Left cardiac atrium (tissue), 4 donors: Measurements from ENCODE around the gene CELSR1. TPM values are rescaled to one million over a fixed set of nuclear protein-coding genes. Genes with fewer than 3 reads are reported as not detected.

Source experiments
- ATAC-seq, 2 donors: fragments of 200-7000 bp; cut with Tn5 transposase; one replicate each; pipeline ENCODE4 v1.9.1; 2020; ENCODE audit warnings: mild to moderate bottlenecking in 2 of 2, moderate library complexity in 2 of 2
- DNase-seq: peaks from one replicate; pipeline ENCODE4 v3.0.0-alpha.2; 2020
- intact Hi-C, 2 donors: fragments of 100-400 bp; cut with DNase I; formaldehyde crosslinking; loops; one replicate each; pipeline versions ENCODE4 v1.14.1 to v1.15.1; 2022 to 2023
- total RNA-seq, 2 donors: library from RNA; stranded (reverse); fragmentation: NEBNext Ultra II Directional; extraction: Animal tissue kit (Norgen Biotek cat#: 25700); gene quantifications; one replicate each; pipeline ENCODE4 v1.2.1, GENCODE V29; 2021
- donor health status: DM: no; HTN: yes; CAD: no.
- donor health status: DM: no; HTN: yes; CAD: no; lungs with severe emphysema.
- donor health status: DM: yes; HTN: yes; CAD: no.
- donor health status: Dilated cardiomyopathy.

Gene CELSR1
- total RNA-seq, 2 donors from 2014 or later: 6.5 to 8.1 TPM

GRCh38 chr22:46443850-46444389 is 93.5 kb downstream of the CELSR1 start:
- no peak for DNase-seq
- intact Hi-C loops: no loop called here
- no peak for ATAC-seq

- ATAC-seq (no peak), DNase-seq (no peak)
- intact Hi-C loops: no loop called here
Observed at GRCh38 chr22:46442217-46442853, 95.1 kb downstream of the CELSR1 start.

- DNase-seq (no peak), ATAC-seq (no peak)
- intact Hi-C loops: no loop called here
Observed at GRCh38 chr22:46439576-46440465, 97.6 kb downstream of the CELSR1 start.

- no peak for ATAC-seq
- no peak for DNase-seq
- intact Hi-C loops: no loop called here
Observed at GRCh38 chr22:46439111-46439510, 98.3 kb downstream of the CELSR1 start.

DNA sequence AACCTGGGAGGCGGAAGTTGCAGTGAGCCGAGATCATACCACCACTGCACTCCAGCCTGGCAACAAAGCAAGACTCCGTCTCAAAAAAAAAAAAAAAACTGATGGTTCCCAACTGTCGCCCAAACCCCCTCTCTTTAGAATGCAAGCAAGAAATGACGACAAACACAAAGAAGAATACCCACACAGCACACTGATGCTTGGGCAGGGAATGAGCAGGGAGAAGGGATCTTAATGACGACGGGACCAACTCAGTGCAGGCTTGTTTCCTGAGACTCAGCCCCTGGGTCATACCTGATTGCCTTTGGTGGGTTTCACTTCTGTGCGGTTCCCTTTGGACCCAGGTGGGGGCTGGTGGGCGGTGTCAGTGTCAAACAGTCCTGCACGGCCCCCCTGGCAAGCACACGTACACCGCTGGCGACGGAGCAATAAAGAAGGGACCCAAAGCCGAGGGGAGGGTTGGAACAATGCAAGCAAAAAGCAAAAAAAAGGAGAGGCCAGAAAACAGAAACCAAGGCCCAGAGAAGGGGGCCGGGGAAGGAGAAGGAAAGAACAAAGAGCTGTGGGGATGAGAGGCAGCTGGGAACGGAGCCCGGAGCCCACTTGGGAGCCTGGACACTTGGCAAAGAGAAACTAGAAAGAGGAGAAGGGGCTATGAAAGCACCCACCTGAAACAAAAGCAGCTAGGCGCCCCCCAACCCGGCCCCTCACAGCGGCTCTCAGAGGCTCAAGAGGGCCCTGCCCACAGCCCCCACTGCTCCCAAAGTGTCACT is 99.6 kb downstream of the CELSR1 start:
- intact Hi-C loops: no loop called here
- ATAC-seq (no peak), DNase-seq (no peak)

GRCh38 chr22:46436595-46437175 is 100.7 kb downstream of the CELSR1 start:
- no peak for ATAC-seq
- intact Hi-C loops: no loop called here
- no peak for DNase-seq

DNA sequence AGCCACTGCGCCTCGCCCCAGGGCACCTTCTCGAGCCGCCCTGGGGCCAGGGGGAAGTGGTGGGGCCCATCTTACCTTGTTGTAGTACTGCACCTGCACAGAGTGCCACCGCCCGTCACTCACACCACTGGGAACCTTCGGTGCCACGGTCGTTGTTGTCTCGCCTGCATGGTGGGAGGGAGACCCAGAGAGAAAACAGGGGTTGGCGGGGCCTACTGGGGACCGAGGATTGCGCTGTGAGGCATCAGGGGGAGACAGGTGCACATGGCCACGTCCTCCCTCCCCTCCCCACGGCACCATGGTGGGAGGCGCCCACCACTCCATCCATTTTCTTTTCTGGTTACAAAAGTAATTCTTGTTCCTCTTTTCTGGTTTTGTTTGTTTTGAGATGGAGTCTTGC is 104.1 kb downstream of the CELSR1 start:
- ATAC-seq (no peak), DNase-seq (no peak)
- intact Hi-C loops: no loop called here

DNA sequence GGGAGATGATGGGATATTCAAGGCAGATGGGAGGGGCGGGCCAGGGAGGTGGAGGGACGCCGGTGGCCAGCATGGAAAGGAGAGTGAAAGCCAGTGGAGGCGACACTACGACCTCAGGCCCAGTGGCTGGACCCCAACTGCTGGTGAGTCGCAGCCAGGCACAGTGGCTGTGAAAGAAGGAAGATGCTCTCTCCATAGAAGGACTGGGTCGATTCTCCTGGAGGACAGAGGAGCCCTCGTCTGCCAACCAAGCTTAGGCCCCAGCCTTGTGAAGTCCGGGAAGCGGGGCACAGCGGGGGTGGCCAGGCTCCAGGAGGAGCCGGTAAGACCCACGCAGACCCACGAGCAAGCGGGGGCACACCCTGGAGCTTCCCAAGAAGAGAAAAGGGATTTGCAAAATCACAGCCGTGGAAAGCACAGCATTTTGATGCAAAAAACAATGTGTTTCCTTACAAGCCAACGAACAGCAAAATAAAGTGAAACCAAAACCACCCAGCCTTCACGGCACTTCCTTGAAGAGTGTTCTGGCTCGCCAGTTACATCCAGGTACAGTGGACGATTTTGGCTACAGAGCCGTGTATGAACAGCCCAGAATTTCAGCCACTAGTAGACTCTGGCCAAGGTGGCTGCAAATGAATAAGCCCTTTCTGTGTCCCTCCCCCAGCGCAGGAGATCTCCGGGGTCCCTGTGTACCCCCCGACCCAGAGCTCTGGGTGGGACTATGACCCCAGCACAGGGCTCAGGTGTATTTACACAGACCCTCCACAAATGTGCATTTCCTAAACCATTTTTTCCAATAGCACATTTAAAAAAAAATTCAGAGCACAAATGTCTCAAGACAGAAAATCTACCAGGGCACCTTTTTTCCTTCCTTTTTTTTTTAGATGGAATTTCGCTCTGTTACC is 105.0 kb downstream of the CELSR1 start:
- ATAC-seq (no peak), DNase-seq (no peak)
- intact Hi-C loops: no loop called here

GRCh38 chr22:46430961-46431838 is 106.2 kb downstream of the CELSR1 start:
- ATAC-seq: no peak
- intact Hi-C loops: no loop called here

GRCh38 chr22:46429325-46429853 is 108.0 kb downstream of the CELSR1 start:
- ATAC-seq (no peak), DNase-seq (no peak)
- intact Hi-C loops: no loop called here

More at GRCh38 chr22:46430961-46431838, 106.2 kb downstream of the CELSR1 start:
- no peak for DNase-seq

GRCh38 chr22:46428602-46429324 is 108.7 kb downstream of the CELSR1 start:
- DNase-seq (no peak), ATAC-seq (no peak)
- intact Hi-C loops: no loop called here

- intact Hi-C loops: no loop called here
Observed at GRCh38 chr22:46428171-46428570, 109.2 kb downstream of the CELSR1 start.

DNA sequence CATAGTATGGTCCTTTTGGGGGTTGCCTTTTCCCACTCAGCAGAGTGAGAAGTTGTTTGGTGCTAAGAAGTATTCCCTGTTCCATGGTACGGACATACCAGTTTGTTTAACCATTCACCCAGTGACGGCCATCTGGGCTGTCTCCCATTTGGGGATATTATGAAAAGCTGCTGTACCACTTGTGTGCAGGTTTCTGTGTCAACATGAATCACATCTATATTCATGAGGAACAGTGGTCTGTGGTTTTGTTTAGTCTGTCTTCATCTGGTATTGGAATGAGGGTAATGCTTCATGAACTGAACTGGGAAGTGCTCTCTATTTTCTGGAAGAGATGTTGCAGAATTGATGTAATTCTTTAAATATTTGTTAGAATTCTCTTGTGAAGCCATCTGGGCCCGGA is 112.4 kb downstream of the CELSR1 start:
- DNase-seq (no peak), ATAC-seq (no peak)
- intact Hi-C loops: no loop called here

More at GRCh38 chr22:46428171-46428570, 109.2 kb downstream of the CELSR1 start:
- DNase-seq (no peak), ATAC-seq (no peak)

- no peak for DNase-seq
- ATAC-seq: no peak
- intact Hi-C loops: no loop called here
Observed at GRCh38 chr22:46424496-46424895, 112.9 kb downstream of the CELSR1 start.

DNA sequence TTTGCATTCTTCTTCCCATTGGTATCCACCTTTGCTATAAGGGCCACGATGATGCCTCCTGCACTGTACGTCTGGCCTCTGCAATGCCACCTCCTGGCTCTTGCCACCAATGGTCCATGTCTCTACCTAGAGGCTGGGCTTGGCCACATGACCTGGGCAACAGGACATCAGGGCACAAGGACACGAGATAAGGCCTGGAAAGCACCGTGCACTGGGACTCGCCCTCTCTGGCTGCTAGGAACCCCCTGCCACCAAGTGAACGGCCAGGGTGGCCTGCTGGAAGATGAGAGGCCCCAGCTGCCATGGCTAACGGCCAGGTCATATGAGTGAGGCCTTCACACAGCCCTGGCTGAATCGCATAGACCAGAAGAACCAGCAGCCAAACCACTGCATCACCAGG is 114.5 kb downstream of the CELSR1 start:
- DNase-seq: no peak
- intact Hi-C loops: no loop called here
- peak in 1 of 2 donors; percentile 10 for ATAC-seq

- ATAC-seq (no peak), DNase-seq (no peak)
- intact Hi-C loops: no loop called here
Observed at GRCh38 chr22:46421267-46421666, 116.2 kb downstream of the CELSR1 start.
